ENCODE data around the gene XXYLT1. TPM values are rescaled to one million over a fixed set of nuclear protein-coding genes. Genes with fewer than 3 reads are reported as not detected.

Gene XXYLT1
- total RNA-seq, 1 experiment from 2014 or later, result 53.9 TPM

DNA sequence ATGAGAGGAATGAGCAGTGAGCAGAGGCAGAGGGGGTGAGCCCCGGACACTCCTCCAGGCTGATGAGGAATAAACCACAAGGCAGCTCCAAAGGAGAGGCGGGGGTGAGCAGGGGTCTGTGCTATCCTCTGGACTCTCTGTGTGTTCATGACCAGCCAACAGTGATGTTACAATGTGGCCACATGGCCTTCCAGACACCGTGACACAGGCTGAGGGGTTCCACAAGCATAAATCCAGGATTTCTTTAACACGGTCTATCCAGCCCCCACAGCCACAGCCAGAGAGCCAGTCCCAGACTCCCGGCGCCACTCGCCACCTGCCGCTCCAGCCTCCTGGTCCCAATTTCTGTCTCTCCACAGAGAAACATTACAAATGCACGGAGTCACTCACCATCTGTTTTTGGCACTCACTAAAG is 24.4 kb downstream of the XXYLT1 start:
- intact Hi-C loops (cut with micrococcal nuclease; ENCODE audit: unreplicated experiment), result no loop called here
- no TSS peak for BruUV-seq (replicated peaks)
- no peak for DNase-seq (ENCODE audit: low spot score)
- no peak for TF ChIP-seq CTCF (conservative IDR thresholded peaks at IDR 0.05; ENCODE audit: low read depth, low read length)
- TF ChIP-seq EZH2 (IDR thresholded peaks at IDR 0.05; ENCODE audit: borderline replicate concordance, low read depth, low read length, poor library complexity, severe bottlenecking), result no peak
- ChIA-PET POLR2A (ENCODE audit: low non-redundant PET) (no interaction called here), CTCF (no interaction called here)
- Histone ChIP-seq H3K36me3 (ENCODE audit: insufficient read depth, low read length, poor library complexity, severe bottlenecking) (peaks cover 3% of the 10 kb centered on the region), H3K27ac (ENCODE audit: low read depth, low read length, poor library complexity, severe bottlenecking) (peak overlapping the region; percentile 37), H3K4me1 (ENCODE audit: insufficient read depth, low read length, poor library complexity, severe bottlenecking) (no peaks in the 10 kb centered on the region), H3K4me3 (ENCODE audit: low read depth, low read length, poor library complexity, severe bottlenecking) (no peak overlapping the region), H3K9me3 (ENCODE audit: low read depth, low read length, poor library complexity, severe bottlenecking) (no peaks in the 10 kb centered on the region), H3K27me3 (replicated peaks; ENCODE audit: insufficient read depth, low read depth, low read length, poor library complexity) (no peaks in the 10 kb centered on the region)

DNA sequence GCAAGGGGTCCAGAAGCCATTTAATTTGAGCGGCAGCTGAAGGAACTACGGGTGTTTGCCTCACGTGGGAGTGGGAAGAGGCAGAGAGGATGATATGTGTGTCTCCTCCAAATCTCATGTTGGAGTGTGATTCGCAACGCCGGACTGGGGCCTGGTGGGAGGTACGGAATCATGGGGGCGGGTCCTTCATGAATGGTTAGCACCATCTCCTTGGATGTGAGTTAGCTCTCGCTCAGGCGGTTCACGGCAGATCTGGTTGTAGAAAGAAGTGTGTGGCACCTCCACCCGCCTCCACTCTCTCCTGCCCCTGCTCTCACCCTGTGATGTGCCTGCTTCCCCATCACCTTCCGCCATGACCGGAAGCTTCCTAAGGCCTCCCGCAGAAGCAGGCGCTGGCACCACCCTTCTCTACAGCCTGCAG is 25.4 kb downstream of the XXYLT1 start:
- DNase-seq (ENCODE audit: low spot score), result no peak
- H3K27me3 ChIP-seq (replicated peaks; ENCODE audit: insufficient read depth, low read depth, low read length, poor library complexity), result no peaks in the 10 kb centered on the region
- no peaks in the 10 kb centered on the region for H3K9me3 ChIP-seq (ENCODE audit: low read depth, low read length, poor library complexity, severe bottlenecking)
- no peak overlapping the region for H3K4me3 ChIP-seq (ENCODE audit: low read depth, low read length, poor library complexity, severe bottlenecking)
- H3K27ac ChIP-seq (ENCODE audit: low read depth, low read length, poor library complexity, severe bottlenecking), result no peak overlapping the region
- CTCF ChIA-PET, result no interaction called here
- no peak for TF ChIP-seq CTCF (conservative IDR thresholded peaks at IDR 0.05; ENCODE audit: low read depth, low read length)
- no peak for TF ChIP-seq EZH2 (IDR thresholded peaks at IDR 0.05; ENCODE audit: borderline replicate concordance, low read depth, low read length, poor library complexity, severe bottlenecking)
- no peaks in the 10 kb centered on the region for H3K4me1 ChIP-seq (ENCODE audit: insufficient read depth, low read length, poor library complexity, severe bottlenecking)
- POLR2A ChIA-PET (ENCODE audit: low non-redundant PET), result no interaction called here
- peaks cover 3% of the 10 kb centered on the region for H3K36me3 ChIP-seq (ENCODE audit: insufficient read depth, low read length, poor library complexity, severe bottlenecking)
- no TSS peak for BruUV-seq (replicated peaks)
- intact Hi-C loops (cut with micrococcal nuclease; ENCODE audit: unreplicated experiment), result no loop called here

DNA sequence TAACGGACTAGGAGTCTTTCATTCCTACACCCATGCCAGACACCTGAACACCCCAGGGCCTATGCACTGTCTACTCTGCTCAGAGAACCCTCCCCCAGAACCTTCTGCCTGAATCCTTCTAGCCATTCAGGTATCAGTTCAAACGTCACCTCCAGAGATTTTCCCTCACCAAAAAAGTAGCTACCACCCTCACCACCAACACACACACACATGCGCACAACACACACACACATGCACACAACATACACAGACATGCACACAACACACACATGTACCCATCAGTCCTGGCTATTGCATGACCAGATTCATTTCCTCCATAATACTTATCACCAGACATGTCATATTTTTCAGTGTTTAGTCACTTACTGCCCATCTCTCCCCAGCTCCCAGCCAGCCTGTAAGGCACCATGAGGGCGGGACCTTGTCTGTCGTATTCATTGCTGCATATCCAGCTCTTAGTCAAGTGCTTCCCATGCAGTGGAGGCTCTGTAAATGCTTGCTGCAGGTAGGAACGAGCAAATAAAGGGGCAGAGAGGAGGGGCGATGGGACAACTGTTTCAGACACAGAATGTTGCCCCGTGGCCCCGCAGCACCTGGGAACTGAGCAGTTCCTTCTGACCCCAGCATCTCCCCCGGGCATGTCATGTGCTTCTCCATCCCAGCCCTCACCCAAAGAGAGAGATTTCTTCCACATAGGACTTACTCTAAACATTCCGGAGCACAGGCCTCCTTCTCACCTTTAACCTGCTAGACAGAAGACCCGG is 29.2 kb downstream of the XXYLT1 start:
- H3K27me3 ChIP-seq (replicated peaks; ENCODE audit: insufficient read depth, low read depth, low read length, poor library complexity), result no peaks in the 10 kb centered on the region
- ChIA-PET POLR2A (ENCODE audit: low non-redundant PET) (no interaction called here), CTCF (no interaction called here)
- TF ChIP-seq CTCF (conservative IDR thresholded peaks at IDR 0.05; ENCODE audit: low read depth, low read length) (no peak), EZH2 (IDR thresholded peaks at IDR 0.05; ENCODE audit: borderline replicate concordance, low read depth, low read length, poor library complexity, severe bottlenecking) (no peak)
- no peaks in the 10 kb centered on the region for H3K9me3 ChIP-seq (ENCODE audit: low read depth, low read length, poor library complexity, severe bottlenecking)
- peaks cover 3% of the 10 kb centered on the region for H3K36me3 ChIP-seq (ENCODE audit: insufficient read depth, low read length, poor library complexity, severe bottlenecking)
- H3K4me3 ChIP-seq (ENCODE audit: low read depth, low read length, poor library complexity, severe bottlenecking), result no peak overlapping the region
- H3K27ac ChIP-seq (ENCODE audit: low read depth, low read length, poor library complexity, severe bottlenecking), result no peak overlapping the region
- H3K4me1 ChIP-seq (ENCODE audit: insufficient read depth, low read length, poor library complexity, severe bottlenecking), result no peaks in the 10 kb centered on the region
- no peak for DNase-seq (ENCODE audit: low spot score)
- intact Hi-C loops (cut with micrococcal nuclease; ENCODE audit: unreplicated experiment), result no loop called here
- BruUV-seq (replicated peaks), result no TSS peak
